Neural cell (in vitro differentiated cells): ENCODE data around the gene GPSM1. TPM values are rescaled to one million over a fixed set of nuclear protein-coding genes. Genes with fewer than 3 reads are reported as not detected.

ENCODE experiments used
- H2AFZ ChIP-seq: fragments of 200-600, 300-800 bp; sonication (generic), shearing (Covaris generic); 2 replicates; pipeline ENCODE4 v1.6.0; 2014; ENCODE audit warnings: low read depth, mild to moderate bottlenecking, antibody characterized with exemption, low read length, moderate library complexity
- H3F3A ChIP-seq: fragments of 200-600 bp; shearing (Covaris generic); 2 replicates; pipeline ENCODE4 v1.6.1; 2016; ENCODE audit warnings: mild to moderate bottlenecking, moderate library complexity, mixed read lengths, antibody characterized with exemption, low read length; ENCODE audit not compliant: insufficient read depth, poor library complexity, severe bottlenecking
- H3K27ac ChIP-seq: fragments of 200-600, 300-800 bp; sonication (generic), shearing (Covaris generic); 2 replicates; pipeline ENCODE4 v1.5.1; 2014; ENCODE audit warnings: mild to moderate bottlenecking, low read length, moderate library complexity
- H3K27me3 ChIP-seq: fragments of 300-800, 200-600 bp; sonication (generic), shearing (Covaris generic); 2 replicates; pipeline ENCODE4 v1.6.0; 2014; ENCODE audit warnings: mild to moderate bottlenecking, low read depth, low read length, moderate library complexity; ENCODE audit not compliant: insufficient read depth
- H3K36me3 ChIP-seq: fragments of 300-800, 200-600 bp; sonication (generic), shearing (Covaris generic); 2 replicates; pipeline ENCODE4 v1.5.1; 2014; ENCODE audit warnings: mild to moderate bottlenecking, antibody characterized with exemption, low read length, moderate library complexity; ENCODE audit not compliant: insufficient read depth
- H3K4me2 ChIP-seq: fragments of 300-800, 200-600 bp; sonication (generic), shearing (Covaris generic); 2 replicates; pipeline ENCODE4 v1.6.0; 2014; ENCODE audit warnings: mild to moderate bottlenecking, low read length
- H3K4me3 ChIP-seq: fragments of 300-800, 200-600 bp; sonication (generic), shearing (Covaris generic); 2 replicates; pipeline ENCODE4 v1.5.1; 2014; ENCODE audit warnings: mild to moderate bottlenecking, low read length, moderate library complexity
- H3K79me2 ChIP-seq: fragments of 200-600 bp; shearing (Covaris generic); replicated peaks from 2 replicates; pipeline ENCODE4 v1.6.0; 2014; ENCODE audit warnings: mild to moderate bottlenecking, low read length, moderate library complexity; ENCODE audit not compliant: insufficient read depth
- H3K9ac ChIP-seq: fragments of 300-800, 200-600 bp; sonication (generic), shearing (Covaris generic); 2 replicates; pipeline ENCODE4 v1.6.1; 2016; ENCODE audit warnings: mild to moderate bottlenecking, low read length, mixed read lengths
- H3K9me2 ChIP-seq: fragments of 200-600 bp; shearing (Covaris generic); 2 replicates; pipeline ENCODE4 v1.6.1; 2016; ENCODE audit warnings: mild to moderate bottlenecking, low read length, mixed read lengths; ENCODE audit not compliant: insufficient read depth
- H3K9me3 ChIP-seq: fragments of 200-600, 300-800 bp; sonication (generic), shearing (Covaris generic); 2 replicates; pipeline ENCODE4 v1.6.1; 2016; ENCODE audit warnings: mild to moderate bottlenecking, mixed run types, low read length, moderate library complexity, mixed read lengths
- H4K20me1 ChIP-seq: fragments of 200-600 bp; shearing (Covaris generic); 2 replicates; pipeline ENCODE4 v1.6.1; 2016; ENCODE audit warnings: mild to moderate bottlenecking, mixed run types; ENCODE audit not compliant: insufficient read depth
- EP300 ChIP-seq: fragments of 450-650 bp; conservative IDR thresholded peaks from 2 replicates; pipeline ENCODE4 v1.6.1; 2014; ENCODE audit warnings: antibody characterized with exemption, mild to moderate bottlenecking, moderate library complexity; ENCODE audit not compliant: poor library complexity, severe bottlenecking
- EZH2 ChIP-seq: fragments of 200-600, 300-800 bp; shearing (Covaris generic), sonication (generic); IDR thresholded peaks from 2 replicates; pipeline ENCODE4 v1.6.1; 2014; ENCODE audit warnings: antibody characterized with exemption, low read length, borderline replicate concordance, mild to moderate bottlenecking; ENCODE audit not compliant: insufficient read depth, poor library complexity, severe bottlenecking
- MXI1 ChIP-seq: fragments of 450-650 bp; conservative IDR thresholded peaks from 2 replicates; pipeline ENCODE4 v1.6.1; 2014; ENCODE audit warnings: antibody characterized with exemption, mild to moderate bottlenecking; ENCODE audit not compliant: poor library complexity, severe bottlenecking
- POLR2AphosphoS5 ChIP-seq: IDR thresholded peaks from 2 replicates; pipeline ENCODE4 v1.6.1; 2012
- RAD21 ChIP-seq: fragments of 450-650 bp; conservative IDR thresholded peaks from 2 replicates; pipeline ENCODE4 v1.6.1; 2014; ENCODE audit warnings: antibody characterized with exemption, mild to moderate bottlenecking, moderate library complexity
- SMC3 ChIP-seq: fragments of 450-650 bp; conservative IDR thresholded peaks from 2 replicates; pipeline ENCODE4 v1.6.1; 2014; ENCODE audit warnings: antibody characterized with exemption, mild to moderate bottlenecking, moderate library complexity; ENCODE audit not compliant: poor library complexity
- TAF1 ChIP-seq: IDR thresholded peaks from 2 replicates; pipeline ENCODE4 v1.6.1; 2012; ENCODE audit warnings: low read depth
- polyA plus RNA-seq: library from polyadenylated mRNA; depleted of rRNA; stranded (reverse); fragments of >200 nt; gene quantifications from 2 replicates; pipeline ENCODE4 v1.2.3, GENCODE V29; 2014
- TF ChIP-seq, protein P1 (sequence below): IDR thresholded peaks from 2 replicates; pipeline ENCODE4 v1.6.1; 2012; ENCODE audit warnings: borderline replicate concordance
- TF ChIP-seq, protein P2 (sequence below): fragments of 450-650 bp; IDR thresholded peaks from 2 replicates; pipeline ENCODE4 v1.5.1; 2014; ENCODE audit warnings: antibody characterized with exemption, mild to moderate bottlenecking, moderate library complexity; ENCODE audit not compliant: poor library complexity, severe bottlenecking

GPSM1 gene
- polyA plus RNA-seq, 1 donor from 2014 or later, result 117 TPM

DNA sequence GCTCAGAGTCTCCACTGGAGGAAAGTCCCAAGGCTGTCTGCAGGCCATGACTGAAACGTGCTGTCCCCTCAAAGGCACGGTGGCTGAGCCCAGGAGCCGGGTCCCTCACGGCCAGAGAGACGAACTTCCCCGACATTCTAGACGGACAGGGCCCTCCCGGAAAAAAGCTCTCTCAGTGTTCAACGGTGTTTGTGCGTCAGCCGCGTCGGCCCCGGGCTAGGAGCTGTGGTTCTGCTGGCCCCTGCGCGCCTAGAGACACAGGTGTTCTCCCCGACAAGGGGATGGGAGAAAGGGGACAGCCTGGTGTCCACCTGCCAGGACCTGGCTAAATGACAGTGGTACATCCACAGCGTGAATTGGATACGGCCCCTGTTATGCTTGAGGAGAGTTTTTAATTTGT, 5.8 kb upstream of the GPSM1 start:
- Histone ChIP-seq H3K9me3 (no peaks in the 10 kb centered on the region), H3K36me3 (no peaks in the 10 kb centered on the region), H3K4me2 (no peak overlapping the region), H3K79me2 (no peaks in the 10 kb centered on the region), H4K20me1 (no peaks in the 10 kb centered on the region), H3F3A (no peaks in the 10 kb centered on the region), H3K4me3 (no peak overlapping the region), H3K9me2 (no peaks in the 10 kb centered on the region), H3K27ac (no peak overlapping the region), H3K9ac (no peak overlapping the region), H3K27me3 (no peaks in the 10 kb centered on the region), H2AFZ (no peak overlapping the region)
- no peak for TF ChIP-seq SMC3
- TF ChIP-seq EZH2, result no peak

DNA sequence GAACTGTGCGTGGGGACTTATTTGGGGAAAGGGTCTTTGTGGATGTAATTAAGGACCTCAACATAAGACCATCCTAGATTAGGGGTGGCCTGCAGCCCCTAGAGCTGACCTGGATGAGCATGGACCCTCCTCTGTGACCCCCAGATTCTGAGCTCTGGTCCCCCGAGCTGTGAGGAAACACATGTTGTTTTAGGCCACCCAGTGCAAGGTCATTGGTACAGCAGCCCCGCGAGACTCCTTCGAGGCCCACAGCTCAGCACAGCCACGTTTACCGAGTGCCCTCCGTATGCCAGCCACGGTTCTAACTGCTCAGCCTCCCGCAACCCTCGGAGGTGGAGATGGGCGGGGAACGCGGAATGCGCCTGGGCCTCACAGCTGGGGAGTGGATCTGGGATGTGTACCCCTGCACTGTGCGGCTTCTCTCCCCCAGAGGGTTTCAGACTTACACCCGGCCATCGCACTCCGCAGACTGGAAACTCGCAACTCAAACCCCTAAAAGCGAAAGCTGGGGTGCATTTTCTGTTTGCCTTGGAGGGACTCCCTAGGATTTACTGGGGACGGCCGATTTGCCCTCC, 4.5 kb upstream of the GPSM1 start:
- no peaks in the 10 kb centered on the region for H3K27me3 ChIP-seq
- no peaks in the 10 kb centered on the region for H3K9me3 ChIP-seq
- H3K36me3 ChIP-seq, result no peaks in the 10 kb centered on the region
- no peak overlapping the region for H3K27ac ChIP-seq
- no peaks in the 10 kb centered on the region for H4K20me1 ChIP-seq
- H2AFZ ChIP-seq, result no peak overlapping the region
- H3K4me2 ChIP-seq, result no peak overlapping the region
- no peak overlapping the region for H3K4me3 ChIP-seq
- TF ChIP-seq MXI1, result no peak
- TF ChIP-seq, protein P1, sequence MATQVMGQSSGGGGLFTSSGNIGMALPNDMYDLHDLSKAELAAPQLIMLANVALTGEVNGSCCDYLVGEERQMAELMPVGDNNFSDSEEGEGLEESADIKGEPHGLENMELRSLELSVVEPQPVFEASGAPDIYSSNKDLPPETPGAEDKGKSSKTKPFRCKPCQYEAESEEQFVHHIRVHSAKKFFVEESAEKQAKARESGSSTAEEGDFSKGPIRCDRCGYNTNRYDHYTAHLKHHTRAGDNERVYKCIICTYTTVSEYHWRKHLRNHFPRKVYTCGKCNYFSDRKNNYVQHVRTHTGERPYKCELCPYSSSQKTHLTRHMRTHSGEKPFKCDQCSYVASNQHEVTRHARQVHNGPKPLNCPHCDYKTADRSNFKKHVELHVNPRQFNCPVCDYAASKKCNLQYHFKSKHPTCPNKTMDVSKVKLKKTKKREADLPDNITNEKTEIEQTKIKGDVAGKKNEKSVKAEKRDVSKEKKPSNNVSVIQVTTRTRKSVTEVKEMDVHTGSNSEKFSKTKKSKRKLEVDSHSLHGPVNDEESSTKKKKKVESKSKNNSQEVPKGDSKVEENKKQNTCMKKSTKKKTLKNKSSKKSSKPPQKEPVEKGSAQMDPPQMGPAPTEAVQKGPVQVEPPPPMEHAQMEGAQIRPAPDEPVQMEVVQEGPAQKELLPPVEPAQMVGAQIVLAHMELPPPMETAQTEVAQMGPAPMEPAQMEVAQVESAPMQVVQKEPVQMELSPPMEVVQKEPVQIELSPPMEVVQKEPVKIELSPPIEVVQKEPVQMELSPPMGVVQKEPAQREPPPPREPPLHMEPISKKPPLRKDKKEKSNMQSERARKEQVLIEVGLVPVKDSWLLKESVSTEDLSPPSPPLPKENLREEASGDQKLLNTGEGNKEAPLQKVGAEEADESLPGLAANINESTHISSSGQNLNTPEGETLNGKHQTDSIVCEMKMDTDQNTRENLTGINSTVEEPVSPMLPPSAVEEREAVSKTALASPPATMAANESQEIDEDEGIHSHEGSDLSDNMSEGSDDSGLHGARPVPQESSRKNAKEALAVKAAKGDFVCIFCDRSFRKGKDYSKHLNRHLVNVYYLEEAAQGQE, result no peak
- TF ChIP-seq EZH2, result no peak
- no peak for TF ChIP-seq RAD21
- no peak for TF ChIP-seq TAF1
- TF ChIP-seq SMC3, result no peak
- no peak for TF ChIP-seq POLR2AphosphoS5
- TF ChIP-seq EP300, result no peak
- TF ChIP-seq, protein P2, sequence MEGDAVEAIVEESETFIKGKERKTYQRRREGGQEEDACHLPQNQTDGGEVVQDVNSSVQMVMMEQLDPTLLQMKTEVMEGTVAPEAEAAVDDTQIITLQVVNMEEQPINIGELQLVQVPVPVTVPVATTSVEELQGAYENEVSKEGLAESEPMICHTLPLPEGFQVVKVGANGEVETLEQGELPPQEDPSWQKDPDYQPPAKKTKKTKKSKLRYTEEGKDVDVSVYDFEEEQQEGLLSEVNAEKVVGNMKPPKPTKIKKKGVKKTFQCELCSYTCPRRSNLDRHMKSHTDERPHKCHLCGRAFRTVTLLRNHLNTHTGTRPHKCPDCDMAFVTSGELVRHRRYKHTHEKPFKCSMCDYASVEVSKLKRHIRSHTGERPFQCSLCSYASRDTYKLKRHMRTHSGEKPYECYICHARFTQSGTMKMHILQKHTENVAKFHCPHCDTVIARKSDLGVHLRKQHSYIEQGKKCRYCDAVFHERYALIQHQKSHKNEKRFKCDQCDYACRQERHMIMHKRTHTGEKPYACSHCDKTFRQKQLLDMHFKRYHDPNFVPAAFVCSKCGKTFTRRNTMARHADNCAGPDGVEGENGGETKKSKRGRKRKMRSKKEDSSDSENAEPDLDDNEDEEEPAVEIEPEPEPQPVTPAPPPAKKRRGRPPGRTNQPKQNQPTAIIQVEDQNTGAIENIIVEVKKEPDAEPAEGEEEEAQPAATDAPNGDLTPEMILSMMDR, result no peak
- H3F3A ChIP-seq, result no peaks in the 10 kb centered on the region
- no peaks in the 10 kb centered on the region for H3K9me2 ChIP-seq
- H3K79me2 ChIP-seq, result no peaks in the 10 kb centered on the region
- no peak overlapping the region for H3K9ac ChIP-seq

DNA sequence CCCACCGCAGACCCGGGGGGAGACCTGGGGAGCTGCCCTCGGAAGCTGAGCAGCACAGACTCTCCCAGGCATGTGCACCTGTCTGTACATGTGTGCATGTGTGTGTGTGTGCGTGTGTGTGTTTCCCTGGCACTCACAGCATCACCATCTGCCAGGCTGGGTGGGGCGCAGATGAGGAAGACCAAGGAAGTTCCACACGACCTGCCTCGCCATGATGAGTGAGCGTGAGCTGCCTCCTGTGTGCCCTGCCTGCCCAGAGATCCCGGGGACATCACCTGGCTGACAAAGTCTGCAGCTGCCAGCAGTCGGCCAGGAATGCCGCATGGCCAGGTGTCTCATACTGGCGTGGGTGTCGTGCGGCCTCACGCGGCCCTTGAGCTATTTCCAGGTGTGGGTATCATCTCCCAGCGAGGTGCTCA, 4.0 kb upstream of the GPSM1 start:
- H3K36me3 ChIP-seq, result no peaks in the 10 kb centered on the region
- H3K4me2 ChIP-seq, result no peak overlapping the region
- no peaks in the 10 kb centered on the region for H3K9me2 ChIP-seq
- H3K27ac ChIP-seq, result no peak overlapping the region
- H3F3A ChIP-seq, result no peaks in the 10 kb centered on the region
- H3K9me3 ChIP-seq, result no peaks in the 10 kb centered on the region
- no peak overlapping the region for H3K9ac ChIP-seq
- H2AFZ ChIP-seq, result no peak overlapping the region
- no peak overlapping the region for H3K4me3 ChIP-seq
- no peaks in the 10 kb centered on the region for H3K27me3 ChIP-seq
- TF ChIP-seq, protein P1, result no peak
- TF ChIP-seq POLR2AphosphoS5, result no peak
- TF ChIP-seq, protein P2, result no peak
- TF ChIP-seq MXI1, result no peak
- no peak for TF ChIP-seq EZH2
- TF ChIP-seq EP300, result no peak
- TF ChIP-seq RAD21, result no peak
- TF ChIP-seq SMC3, result no peak
- no peak for TF ChIP-seq TAF1
- no peaks in the 10 kb centered on the region for H4K20me1 ChIP-seq
- H3K79me2 ChIP-seq, result peaks cover 5% of the 10 kb centered on the region
